Measurements from ENCODE around the gene TMEM18. TPM values are rescaled to one million over a fixed set of nuclear protein-coding genes. Genes with fewer than 3 reads are reported as not detected.

Gene TMEM18
- total and polyA plus RNA-seq, 9 of the 15 experiments (the other 6 are each of a cell fraction or from before 2014, with no cell fraction given) = 12.8 to 55.9 (median 21.8) TPM

DNA sequence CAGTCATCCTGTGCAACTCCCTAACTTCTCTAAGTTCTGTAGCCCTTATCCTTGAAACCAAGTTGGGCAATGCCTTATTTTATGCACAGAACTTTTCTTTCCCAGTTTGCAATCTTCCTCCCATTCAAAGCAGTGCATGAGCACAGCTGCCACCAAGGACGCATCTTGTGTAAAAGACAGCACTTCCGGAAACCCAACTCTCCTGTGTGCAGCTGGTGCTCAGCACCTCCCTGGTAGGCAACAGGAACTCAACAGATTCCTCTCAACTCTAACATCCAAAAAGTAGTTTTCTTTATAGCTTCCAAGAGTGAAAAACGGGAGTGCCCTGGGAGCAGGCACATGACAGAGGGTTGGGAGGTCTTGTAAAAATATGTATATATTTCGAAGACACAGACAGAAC is 2.2 kb downstream of the TMEM18 start:
- no peak overlapping the region for H3K4me2 ChIP-seq (ENCODE audit: insufficient read depth, low read length)

More for the DNA sequence above, 2.2 kb downstream of the TMEM18 start:
- no peak for FAIRE-seq
- H3K27me3 ChIP-seq (ENCODE audit: control insufficient read depth in 2 of 2, insufficient read depth in 2 of 2, low read length in 2 of 2) = no peaks in the 10 kb centered on the region
- H3K79me2 ChIP-seq (ENCODE audit: control insufficient read depth, insufficient read depth, low read length) = peaks cover 43% of the 10 kb centered on the region
- ChIA-PET CTCF (ENCODE audit: low intra/inter-chr PET ratio) (no interaction called here), POLR2A (interaction anchor here (0.7 to 1.3 kb wide), 2 partner anchors 16 to 20 kb away, joined by 3 read pairs; no protein-coding TSS in a partner anchor)
- ATAC-seq = no peak
- peaks cover 48% of the 10 kb centered on the region for H3K36me3 ChIP-seq (ENCODE audit: control insufficient read depth, insufficient read depth, low read length)
- H3K9me1 ChIP-seq (ENCODE audit: control insufficient read depth, insufficient read depth, low read length) = peaks cover 12% of the 10 kb centered on the region
- H3K9ac ChIP-seq (ENCODE audit: insufficient read depth in 1 of 2, low read depth in 2 of 2, low read length in 2 of 2) = no peak overlapping the region; a peak in 2 of 4 replicates
- no peak overlapping the region for H3K4me3 ChIP-seq
- intact Hi-C loops (cut with micrococcal nuclease) (loop anchor here (5.0 kb wide), 1 partner anchor 67 kb away; no protein-coding TSS in a partner anchor), in situ Hi-C loops (cut with MboI) (no loop called here)
- BruUV-seq (replicated peaks) = no TSS peak
- no peak for DNase-seq (ENCODE audit: extremely low read depth in 1 of 4, low spot score in 3 of 4)
- H3K4me1 ChIP-seq (replicated peaks in 1 of 2; ENCODE audit: control insufficient read depth in 2 of 2, insufficient read depth in 2 of 2, low read length in 2 of 2) = peaks cover 6 to 17% of the 10 kb centered on the region in 2 experiments; a peak in 4 of 5 replicates
- no peak for TF ChIP-seq MTA1 (IDR thresholded peaks at IDR 0.05; ENCODE audit: borderline replicate concordance)
- TF ChIP-seq ZNF23 (CRISPR knock-in tag; IDR thresholded peaks at IDR 0.05) = no peak
- TF ChIP-seq, protein P1, sequence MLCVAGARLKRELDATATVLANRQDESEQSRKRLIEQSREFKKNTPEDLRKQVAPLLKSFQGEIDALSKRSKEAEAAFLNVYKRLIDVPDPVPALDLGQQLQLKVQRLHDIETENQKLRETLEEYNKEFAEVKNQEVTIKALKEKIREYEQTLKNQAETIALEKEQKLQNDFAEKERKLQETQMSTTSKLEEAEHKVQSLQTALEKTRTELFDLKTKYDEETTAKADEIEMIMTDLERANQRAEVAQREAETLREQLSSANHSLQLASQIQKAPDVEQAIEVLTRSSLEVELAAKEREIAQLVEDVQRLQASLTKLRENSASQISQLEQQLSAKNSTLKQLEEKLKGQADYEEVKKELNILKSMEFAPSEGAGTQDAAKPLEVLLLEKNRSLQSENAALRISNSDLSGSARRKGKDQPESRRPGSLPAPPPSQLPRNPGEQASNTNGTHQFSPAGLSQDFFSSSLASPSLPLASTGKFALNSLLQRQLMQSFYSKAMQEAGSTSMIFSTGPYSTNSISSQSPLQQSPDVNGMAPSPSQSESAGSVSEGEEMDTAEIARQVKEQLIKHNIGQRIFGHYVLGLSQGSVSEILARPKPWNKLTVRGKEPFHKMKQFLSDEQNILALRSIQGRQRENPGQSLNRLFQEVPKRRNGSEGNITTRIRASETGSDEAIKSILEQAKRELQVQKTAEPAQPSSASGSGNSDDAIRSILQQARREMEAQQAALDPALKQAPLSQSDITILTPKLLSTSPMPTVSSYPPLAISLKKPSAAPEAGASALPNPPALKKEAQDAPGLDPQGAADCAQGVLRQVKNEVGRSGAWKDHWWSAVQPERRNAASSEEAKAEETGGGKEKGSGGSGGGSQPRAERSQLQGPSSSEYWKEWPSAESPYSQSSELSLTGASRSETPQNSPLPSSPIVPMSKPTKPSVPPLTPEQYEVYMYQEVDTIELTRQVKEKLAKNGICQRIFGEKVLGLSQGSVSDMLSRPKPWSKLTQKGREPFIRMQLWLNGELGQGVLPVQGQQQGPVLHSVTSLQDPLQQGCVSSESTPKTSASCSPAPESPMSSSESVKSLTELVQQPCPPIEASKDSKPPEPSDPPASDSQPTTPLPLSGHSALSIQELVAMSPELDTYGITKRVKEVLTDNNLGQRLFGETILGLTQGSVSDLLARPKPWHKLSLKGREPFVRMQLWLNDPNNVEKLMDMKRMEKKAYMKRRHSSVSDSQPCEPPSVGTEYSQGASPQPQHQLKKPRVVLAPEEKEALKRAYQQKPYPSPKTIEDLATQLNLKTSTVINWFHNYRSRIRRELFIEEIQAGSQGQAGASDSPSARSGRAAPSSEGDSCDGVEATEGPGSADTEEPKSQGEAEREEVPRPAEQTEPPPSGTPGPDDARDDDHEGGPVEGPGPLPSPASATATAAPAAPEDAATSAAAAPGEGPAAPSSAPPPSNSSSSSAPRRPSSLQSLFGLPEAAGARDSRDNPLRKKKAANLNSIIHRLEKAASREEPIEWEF (CRISPR knock-in tag; IDR thresholded peaks at IDR 0.05) = no peak
- TF ChIP-seq NFXL1 (CRISPR knock-in tag; IDR thresholded peaks at IDR 0.05) = no peak
- no peak for TF ChIP-seq RCOR1 (IDR thresholded peaks at IDR 0.05; ENCODE audit: borderline replicate concordance in 1 of 2, low read depth in 2 of 2, low read length in 2 of 2)
- no peak for TF ChIP-seq CBX3 (IDR thresholded peaks at IDR 0.05; ENCODE audit: borderline replicate concordance in 1 of 2, low read length in 2 of 2)
- no peak for TF ChIP-seq NRF1 (conservative IDR thresholded peaks at IDR 0.05 in 1 of 2, IDR thresholded peaks at IDR 0.05 in 1 of 2)
- no peak for TF ChIP-seq ZNF212 (CRISPR knock-in tag; IDR thresholded peaks at IDR 0.05)
- TF ChIP-seq SMAD4 (CRISPR knock-in tag; conservative IDR thresholded peaks at IDR 0.05) = no peak
- WGBS (ENCODE audit: insufficient coverage, low coverage, missing lambda C conversion rate) = 80% methylated on average over 4 of the region's 4 CpGs
- peaks cover 24% of the 10 kb centered on the region for H4K20me1 ChIP-seq (replicated peaks; ENCODE audit: control insufficient read depth, insufficient read depth, low read length)
- H3K27ac ChIP-seq (ENCODE audit: extremely low read depth, low read depth, low read length) = no peak overlapping the region
- no peaks in the 10 kb centered on the region for H3K9me3 ChIP-seq (replicated peaks; ENCODE audit: control insufficient read depth, insufficient read depth, low read depth, low read length)
- H2AFZ ChIP-seq (ENCODE audit: low read depth, low read length) = no peak overlapping the region

All from K562 (cell line).